ENCODE results near the gene INF2. TPM values are rescaled to one million over a fixed set of nuclear protein-coding genes. Genes with fewer than 3 reads are reported as not detected.
"Not testable (repeated sequence)": the region's sequence is repeated elsewhere in the genome, so short reads cannot be mapped to it uniquely, and the experiment has no call there.

Gene INF2
- total RNA-seq, 1 donor from 2014 or later = 25.3 TPM

DNA sequence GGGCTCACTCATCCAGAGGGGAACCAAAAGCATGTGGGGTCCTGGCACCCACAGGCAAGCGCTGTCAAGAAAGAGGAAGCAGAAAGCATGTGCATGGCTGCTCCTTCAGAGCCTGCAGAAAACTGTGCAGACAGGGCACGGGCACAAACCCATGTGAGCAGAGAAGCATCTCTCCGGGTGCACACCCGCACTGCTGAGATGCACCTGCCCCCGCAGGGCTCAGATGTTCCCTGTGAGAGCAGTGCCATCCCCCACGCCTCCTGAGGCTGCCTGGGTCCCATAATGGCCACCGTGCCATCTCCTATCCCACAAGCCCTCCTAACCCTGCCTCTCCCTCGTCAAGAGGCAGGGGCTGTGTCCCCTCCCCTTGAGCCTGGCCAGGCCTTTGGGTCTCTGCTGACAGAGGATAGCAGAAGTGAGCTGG is 32.3 kb upstream of the INF2 start:
- no peak for DNase-seq (ENCODE audit: low read depth in 2 of 2)

DNA sequence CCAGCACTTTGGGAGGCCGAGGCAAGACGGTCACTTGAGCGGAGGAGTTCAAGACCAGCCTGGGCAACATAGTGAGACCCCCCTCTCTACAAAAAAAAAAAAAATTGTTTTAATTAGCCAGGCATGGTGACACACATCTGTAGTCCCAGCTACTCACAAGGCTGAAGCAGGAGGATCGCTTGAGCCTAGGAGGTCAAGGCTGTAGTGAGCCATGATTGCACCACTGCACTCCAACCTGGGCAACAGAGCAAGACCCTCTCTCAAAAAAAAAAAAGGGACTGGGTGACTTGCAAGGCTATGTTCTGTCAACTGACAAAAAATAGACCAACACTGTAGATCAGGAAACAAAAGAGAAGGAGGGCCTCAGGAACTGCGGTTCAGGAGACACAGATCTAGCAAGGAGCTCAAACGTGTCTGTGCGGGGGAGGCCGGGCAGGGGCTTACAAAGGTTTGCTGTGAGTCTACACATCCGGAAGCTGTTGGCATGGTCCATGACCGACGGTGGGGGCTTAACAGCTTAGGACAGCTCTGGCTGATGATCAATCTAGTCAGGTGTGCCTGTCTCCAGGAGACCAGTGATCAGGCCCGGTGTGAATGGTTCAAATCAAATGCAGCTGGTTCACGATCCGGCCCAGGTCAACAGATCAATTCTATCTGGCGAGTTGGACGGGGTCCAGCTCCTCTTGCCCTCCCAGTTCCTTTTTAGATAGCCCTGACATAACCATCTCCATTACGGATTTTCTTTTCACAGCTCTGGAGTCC is 31.7 kb upstream of the INF2 start:
- DNase-seq (ENCODE audit: low read depth in 2 of 2) = no peak

DNA sequence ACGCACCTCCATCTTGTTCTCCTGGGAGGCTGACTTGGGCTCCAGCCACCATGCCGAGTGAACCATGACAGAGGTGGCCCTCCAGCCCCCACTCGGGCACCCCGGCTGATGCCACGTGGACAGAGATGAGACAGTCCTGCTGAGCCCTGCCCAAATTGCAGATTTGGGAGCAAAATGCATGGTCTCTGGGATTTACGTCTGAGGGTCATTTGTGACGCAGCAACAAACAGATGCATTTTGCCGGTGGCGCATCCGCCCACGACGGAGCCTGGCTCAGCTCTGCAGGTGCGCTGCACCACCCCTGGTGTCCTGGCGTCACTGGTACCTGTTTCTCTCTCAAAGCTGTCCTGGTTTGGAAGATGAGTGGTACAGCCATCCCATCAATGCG is 31.1 kb upstream of the INF2 start:
- DNase-seq (ENCODE audit: low read depth in 2 of 2) = no peak

DNA sequence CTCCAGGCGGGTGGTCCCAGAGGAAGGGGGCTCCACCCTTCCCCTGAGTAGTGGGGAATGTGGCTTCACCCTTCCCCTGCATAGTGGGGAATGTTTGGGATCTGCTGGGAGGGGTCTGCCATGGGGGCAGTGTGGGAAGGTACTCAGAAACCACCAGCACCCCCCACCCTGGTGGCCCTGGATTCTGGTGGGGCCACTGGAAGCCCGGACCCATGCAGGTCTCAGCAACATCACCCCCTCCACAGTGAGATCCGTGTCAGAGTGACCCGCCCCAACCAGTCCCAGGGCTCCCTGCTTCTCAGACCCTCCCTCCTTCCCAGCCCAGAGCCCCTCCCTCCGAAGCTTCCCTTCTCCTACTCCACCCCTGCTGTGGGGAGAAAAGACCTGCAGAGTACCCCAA is 30.3 kb upstream of the INF2 start:
- DNase-seq (ENCODE audit: low read depth in 2 of 2) = no peak

DNA sequence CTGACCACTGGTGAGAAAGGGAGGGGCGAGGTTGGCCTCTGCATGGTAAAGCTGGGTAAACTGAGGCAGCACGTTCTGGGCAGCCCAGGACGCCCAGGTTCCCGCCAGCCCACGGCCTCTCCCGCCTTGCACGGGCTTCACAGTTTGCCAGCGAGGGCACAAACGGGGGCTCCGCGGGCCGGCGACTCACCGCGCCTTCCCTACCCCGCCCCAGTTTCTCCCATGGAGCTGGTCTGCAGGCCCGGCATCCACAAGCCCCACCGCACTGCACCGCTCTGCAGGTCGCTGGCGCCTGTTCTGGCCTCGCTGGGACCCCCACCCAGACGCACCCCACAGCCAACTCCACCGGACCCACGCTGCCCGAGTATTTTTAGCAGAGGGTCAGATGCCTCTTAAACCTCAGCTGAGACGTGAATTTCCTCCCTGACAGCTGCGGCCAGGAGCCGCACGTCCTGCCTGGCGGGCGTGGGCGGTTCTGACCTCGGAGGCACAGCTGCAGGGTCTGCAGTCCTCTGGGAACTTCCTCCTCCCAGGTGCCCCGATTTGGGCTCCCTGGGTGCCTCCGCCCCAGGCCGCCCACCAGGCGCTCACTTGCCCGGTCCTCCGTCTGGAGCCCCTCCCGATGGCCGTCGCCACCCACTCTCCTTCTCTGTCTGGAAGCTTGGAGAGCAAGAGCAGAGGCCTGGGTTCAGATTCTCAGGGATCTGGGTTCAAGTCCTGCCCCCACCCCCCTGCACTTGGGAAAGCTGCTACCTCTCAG is 29.5 kb upstream of the INF2 start:
- no peak for DNase-seq (ENCODE audit: low read depth in 2 of 2)

DNA sequence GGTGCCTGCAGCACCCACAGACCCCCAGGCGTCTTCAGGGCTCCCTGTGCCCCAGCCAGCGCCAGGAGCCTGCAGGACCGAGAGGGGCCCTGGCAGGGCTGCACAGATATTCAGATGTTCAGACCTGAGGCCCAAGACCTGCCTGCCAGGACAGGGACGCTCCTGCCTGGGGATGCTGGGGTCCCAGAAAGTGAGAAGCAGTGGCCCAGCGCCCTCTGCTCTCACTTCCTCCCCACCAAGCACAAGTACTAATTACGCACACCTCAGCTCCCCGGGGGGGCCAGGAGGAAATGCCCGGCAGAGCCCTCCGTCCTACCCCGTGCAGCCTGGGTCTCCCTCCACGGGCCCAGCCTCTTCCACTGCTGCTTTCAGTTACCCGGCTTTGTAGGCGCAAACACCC is 28.8 kb upstream of the INF2 start:
- no peak for DNase-seq (ENCODE audit: low read depth in 2 of 2)

DNA sequence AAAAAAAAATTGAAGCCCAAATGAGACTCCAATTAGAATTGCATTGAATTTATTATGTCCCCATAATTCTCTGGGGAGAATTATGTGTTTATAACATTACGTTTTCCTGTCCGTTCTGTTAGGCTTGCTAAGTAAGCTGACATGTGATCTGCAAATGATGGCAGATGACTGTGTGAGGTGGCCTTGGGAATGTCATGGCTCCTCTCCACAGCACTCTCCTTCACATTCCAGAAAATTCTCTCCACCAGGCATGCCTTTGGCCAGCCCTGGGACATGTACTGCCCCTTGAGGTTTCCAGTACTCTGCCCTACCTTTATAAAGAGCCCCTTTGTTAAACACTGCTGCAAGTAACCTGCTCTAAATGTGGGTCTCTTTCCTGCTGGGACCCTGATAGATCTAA is 28.3 kb upstream of the INF2 start:
- DNase-seq (ENCODE audit: low read depth in 2 of 2) = no peak

DNA sequence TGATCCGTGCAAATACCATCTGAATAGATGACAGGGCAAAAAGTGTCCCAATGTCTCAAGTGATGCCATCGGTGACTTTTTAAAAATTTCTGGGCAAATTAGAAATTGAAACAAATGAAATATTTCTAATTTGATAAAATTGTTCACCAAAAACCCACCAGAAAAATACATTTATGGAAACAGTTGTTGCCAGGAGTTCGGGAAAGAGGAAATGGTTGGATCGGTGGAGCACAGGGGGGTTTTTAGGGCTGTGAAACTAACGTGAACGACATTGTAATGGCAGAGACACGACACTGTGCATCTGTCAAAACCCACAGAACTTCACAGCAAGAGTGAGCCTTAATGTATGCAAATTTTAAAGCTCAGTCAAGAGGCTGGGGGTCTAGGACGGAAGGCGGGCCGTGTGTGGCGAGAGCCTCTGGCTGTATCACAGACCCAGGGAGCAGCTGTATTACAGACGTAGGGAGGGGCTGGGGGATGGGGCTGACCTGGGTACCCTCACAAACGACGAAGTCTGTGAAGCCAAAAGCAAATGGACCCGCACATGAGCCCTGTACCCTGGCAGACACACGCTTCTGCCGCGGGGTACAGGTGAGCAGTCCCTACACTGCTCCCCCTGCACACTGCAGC is 27.8 kb upstream of the INF2 start:
- DNase-seq (ENCODE audit: low read depth in 2 of 2) = not testable (repeated sequence)

DNA sequence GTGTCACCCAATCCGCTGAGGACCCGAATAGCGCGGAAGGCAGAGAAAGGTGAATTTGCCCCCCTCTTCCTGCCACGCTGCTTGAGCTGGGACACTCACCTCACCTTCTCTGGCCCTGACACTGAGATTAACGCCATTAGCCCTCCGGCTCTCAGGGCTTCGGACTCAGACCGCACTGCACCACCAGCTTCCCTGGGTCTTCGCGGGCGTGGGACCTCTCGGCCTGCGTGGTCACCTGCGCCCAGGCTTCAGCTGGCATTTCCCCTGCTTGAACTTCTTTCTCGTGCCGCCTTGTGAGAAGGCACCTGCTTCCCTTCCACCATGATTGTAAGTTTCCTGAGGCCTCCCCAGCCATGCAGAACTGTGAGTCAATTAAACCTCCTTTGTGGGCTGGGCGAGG is 26.9 kb upstream of the INF2 start:
- not testable (repeated sequence) for DNase-seq (ENCODE audit: low read depth in 2 of 2)

DNA sequence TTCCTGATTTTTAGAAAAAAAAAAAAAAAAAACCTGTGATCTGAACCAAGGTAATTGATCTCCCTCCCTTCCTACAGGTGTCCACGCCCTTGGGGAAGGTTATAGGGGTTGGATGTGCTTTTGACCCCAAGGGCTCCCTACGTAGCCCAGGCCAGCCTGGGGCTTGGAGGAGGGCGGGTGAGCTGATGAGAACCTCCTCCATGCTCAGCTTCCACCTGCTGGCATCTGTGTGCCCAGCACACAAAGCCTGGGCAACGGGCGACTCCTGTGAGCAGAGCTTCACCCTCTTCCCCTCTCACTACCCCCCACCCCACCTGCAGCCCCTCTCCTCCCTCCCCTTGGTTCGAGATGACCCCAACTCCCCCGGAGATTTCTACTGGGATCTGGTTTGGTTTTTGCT is 25.3 kb upstream of the INF2 start:
- DNase-seq (ENCODE audit: low read depth in 2 of 2) = no peak

DNA sequence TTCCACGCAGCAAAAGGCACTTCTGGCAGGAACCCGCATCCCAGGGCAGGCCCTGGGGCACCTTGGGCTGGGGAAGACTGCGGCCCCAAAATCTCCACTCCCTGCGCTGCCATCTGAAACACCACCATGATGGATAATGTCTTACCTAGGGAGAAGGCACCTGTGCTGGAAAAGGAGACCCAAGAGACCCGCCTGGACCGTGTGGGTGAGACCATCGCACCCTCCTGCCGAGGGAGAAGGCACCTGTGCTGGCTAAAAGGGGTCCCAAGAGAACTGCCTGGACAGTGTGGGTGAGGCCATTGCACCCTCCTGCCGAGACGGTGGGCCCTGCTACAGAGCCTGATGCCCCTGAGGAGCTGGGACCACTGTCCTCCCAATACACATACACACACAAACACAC is 24.8 kb upstream of the INF2 start:
- DNase-seq (ENCODE audit: low read depth in 2 of 2) = no peak

DNA sequence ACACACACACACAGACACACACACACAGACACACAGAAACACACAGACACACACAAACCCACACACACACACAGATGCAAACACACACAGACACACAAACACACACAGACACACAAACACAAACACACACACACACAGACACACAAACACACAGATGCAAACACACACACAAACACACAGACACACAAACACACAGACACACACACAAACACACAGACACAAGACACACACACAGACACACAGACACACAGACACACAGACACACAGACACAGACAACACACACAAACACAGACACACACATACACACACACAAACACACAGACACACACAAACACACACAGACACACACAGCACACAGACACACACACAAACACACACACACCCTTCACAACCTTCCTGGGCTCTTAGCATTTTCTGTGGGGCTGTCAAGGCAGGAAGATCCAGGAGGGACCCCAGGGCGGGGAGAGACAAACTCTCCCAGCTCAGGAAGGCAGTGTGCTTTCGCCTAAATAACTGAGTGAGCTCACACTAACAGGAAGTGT is 24.2 kb upstream of the INF2 start:
- no peak for DNase-seq (ENCODE audit: low read depth in 2 of 2)

DNA sequence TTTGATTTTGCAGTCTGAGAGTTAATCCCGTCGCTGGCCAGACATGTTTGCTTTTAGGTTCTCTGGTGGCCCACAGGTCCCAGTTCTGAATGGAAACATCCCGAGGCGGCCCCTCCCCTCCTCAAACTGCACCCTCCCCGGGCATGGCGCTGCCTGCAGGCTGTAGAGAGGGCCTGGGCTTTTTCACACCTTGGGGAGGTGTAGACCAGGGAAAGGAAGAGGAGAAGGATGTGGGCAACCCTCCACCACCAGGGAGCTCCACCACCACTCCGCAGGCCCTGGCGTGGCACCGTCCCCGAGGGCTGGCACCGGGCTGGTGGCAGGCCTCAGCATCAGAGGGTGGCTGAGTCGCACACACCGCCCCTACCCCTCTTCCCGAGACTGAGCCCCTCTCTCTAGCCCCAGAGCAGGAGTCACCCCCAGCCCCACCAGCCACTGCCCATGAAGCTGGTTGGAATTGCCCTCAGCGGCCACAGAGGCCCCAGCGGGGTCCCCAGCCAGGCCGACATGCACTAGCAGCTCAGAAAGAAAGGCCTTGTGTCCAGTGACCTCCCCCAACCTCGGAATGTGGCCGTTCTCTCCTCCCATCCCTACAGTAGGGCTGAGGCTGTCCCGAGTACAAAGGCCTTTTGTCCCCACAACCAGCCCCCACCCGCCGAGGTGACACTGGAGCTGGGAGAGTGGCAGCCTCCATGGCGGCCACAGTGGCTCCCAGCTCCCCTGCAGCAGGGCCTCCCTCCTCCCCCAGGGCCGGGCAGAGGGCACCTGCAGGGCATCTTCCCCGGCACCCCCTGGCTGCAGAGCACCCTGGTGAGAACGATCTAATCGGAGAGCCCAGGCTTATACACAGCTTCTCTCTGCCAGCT is 23.5 kb upstream of the INF2 start:
- peak in 1 of 2 donors; percentile 59 for DNase-seq (ENCODE audit: low read depth in 2 of 2)

DNA sequence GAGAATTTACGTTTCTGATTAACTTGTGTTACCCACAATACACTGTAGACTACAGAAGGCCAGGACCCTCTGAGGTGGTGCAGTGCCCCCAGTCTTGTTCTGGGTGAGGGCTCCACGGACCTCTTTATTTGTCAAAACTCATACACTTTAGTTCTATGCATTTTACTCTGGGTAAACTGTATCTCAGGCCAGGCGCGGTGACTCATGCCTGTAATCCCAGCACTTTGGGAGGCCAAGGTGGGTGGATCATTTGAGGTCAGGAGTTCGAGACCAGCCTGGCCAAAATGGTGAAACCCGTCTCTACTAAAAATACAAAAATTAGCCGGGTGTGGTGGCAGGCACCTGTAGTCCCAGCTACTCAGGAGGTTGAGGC is 22.9 kb upstream of the INF2 start:
- DNase-seq (ENCODE audit: low read depth in 2 of 2) = not testable (repeated sequence)

DNA sequence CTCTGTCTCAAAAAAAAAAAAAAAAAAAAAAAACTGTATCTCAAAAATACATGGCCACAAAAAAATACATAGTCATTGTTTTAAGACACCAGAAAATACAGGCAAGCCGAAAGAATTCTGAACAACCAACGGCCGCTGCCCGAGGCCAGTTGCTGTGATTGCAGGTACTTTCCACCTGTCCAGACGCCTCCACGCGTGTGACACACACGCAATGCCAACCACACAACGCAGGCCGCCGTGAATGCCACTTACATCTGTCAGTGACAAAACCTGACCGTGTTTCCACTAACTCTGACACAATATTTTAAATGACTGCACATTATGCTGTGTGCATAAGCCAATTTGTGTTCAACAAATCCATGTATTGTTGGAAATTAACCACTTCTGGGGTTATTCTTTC is 22.4 kb upstream of the INF2 start:
- DNase-seq (ENCODE audit: low read depth in 2 of 2) = no peak

DNA sequence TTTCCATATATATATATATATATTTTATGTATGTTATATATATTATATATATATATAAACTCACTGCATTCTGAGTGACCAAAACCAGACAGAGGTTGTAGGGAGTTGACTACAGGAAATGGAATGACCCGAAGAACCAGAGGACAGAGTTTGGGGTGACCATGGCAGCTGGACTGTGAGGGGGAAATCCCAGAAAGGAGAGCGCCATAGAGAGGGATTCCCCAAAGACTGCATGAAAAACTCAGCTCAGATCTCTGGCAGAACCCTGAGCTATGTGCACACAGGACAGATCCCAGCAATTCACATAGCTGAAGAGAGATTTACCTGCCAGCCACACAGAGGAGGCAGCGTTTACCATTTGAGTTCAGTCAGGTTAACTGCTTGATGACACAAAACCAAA is 19.7 kb upstream of the INF2 start:
- DNase-seq (ENCODE audit: low read depth in 2 of 2) = no peak

DNA sequence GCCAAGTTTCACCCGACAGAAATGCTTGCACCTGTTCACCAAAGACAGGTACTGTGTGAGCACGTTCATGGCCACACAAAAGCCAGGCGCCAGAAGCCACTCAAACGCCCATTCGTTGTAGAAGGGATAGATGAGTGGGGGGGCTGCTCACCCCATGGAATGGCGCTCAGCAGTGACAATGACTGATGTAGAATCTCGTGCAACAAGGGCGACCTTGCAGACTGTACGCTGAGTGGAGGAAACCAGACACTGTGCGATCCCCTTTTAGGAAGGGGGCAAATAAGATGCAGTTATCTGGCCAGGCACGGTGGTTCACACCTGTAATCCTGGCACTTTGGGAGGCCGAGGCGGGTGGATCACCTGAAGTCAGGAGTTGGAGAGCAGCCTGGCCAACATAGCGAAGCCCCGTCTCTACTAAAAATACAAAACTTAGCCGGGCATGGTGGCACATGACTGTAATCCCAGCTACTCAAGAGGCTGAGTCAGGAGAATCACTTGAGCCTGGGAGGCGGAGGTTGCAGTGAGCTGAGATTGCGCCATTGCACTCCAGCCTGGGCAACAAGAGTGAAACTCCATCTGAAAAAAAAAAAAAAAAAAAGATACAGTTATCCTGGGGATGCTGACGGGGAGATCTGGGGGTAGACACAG is 18.0 kb upstream of the INF2 start:
- not testable (repeated sequence) for DNase-seq (ENCODE audit: low read depth in 2 of 2)

DNA sequence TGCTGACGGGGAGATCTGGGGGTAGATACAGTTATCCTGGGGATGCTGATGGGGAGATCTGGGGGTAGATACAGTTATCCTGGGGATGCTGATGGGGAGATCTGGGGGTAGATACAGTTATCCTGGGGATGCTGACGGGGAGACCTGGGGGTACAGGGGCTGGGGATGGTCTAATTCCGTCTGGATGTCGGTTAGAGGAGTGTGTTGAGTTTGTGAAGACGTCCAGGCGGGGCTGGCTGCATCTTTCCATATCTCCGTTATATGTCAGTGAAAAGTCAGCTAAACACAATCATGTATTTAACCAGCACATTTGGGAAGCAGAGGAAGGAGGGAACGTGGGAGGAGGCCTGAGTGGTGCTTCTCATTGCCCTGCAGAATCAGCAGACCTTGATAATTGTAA is 17.3 kb upstream of the INF2 start:
- not testable (repeated sequence) for DNase-seq (ENCODE audit: low read depth in 2 of 2)

DNA sequence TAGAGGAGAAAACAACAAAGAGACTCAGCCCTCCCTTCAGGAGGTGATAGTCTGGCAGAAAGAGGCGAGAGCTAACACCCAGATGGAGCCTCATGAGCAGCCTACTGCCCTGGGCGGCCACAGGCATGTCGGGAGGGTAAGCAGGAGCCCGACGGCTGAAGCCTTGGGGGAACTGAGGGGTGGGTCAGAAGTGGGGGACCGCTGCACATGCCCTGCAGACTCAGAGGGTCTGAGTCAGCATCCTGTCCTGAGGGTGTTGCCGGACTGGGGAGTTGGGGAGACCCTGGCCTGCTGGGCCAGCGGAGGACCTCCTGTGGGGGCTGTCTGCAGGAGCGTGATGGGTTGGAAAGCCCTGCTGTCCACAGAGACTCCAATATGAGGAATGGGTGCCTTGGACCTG is 15.9 kb upstream of the INF2 start:
- DNase-seq (ENCODE audit: low read depth in 2 of 2) = no peak

DNA sequence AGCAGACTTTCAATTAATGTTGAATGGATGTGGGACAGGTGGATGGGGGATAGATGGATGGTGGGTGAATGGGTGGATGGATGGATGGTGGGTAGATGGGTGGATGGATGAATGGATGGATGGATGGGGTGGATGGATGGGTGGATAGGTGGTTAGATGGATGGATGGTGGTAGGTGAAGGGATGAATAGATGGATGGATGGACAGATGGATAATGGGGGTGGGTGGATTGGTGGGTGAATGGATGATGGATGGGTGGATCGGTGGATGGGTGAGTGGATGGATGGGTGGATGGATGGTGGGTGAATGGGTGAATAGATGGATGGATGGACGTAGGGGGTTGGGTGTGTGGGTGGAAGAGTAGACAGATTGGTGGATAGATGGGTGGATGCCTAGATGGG is 14.0 kb upstream of the INF2 start:
- DNase-seq (ENCODE audit: low read depth in 2 of 2) = no peak

DNA sequence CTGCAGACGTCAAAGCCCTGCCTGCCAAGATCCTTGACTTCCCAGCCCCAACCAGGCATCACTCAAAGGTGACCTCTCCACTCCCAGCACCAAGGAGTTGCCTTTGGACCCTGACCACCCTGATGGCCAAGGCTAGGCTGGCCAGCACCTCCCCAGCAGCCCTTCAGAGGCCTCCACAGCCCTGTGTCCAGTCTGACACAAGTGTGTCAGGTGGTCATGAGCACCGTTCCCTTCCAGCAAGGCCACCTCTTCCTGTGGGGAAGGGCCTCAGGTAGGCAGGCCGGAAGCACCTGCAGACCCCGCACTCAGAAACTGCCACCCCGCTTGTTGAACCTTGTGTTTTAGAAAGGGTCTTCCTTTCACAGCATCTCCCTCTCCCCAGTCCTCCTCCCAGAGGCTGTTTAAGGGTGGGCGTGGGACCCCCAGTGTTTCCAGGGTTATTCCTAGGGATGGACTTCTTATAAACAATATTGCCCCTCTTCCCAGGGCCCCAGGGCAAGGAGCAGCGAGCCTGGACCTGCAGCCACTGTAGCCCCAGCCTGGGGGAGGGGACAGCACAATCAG is 13.2 kb upstream of the INF2 start:
- no peak for DNase-seq (ENCODE audit: low read depth in 2 of 2)

Measured in dermis microvascular lymphatic vessel endothelial cell (primary cell).